Subcutaneous adipose tissue (tissue), 4 donors: ENCODE measurements around the gene GIMAP5. TPM values are rescaled to one million over a fixed set of nuclear protein-coding genes. Genes with fewer than 3 reads are reported as not detected.

Experiments used
- CTCF ChIP-seq: fragments of 450-650 bp; IDR thresholded peaks from one replicate; pipeline ENCODE4 v1.5.1; 2016; ENCODE audit warnings: low read depth, mild to moderate bottlenecking, control low read depth, antibody characterized with exemption, moderate library complexity
- total RNA-seq, 4 donors: library from RNA; depleted of rRNA; stranded (reverse); fragments of >200 nt; gene quantifications; one replicate each; pipeline ENCODE4 v1.1.0, GENCODE V29; 2016

Gene GIMAP5
- total RNA-seq, 4 donors from 2014 or later = 31.1 to 89.7 (median 50.4) TPM

GRCh38 chr7:150716939-150717338 lies 20.3 kb upstream of the GIMAP5 start:
- TF ChIP-seq CTCF = no peak

- no peak for TF ChIP-seq CTCF
Observed at GRCh38 chr7:150717814-150718420, 19.3 kb upstream of the GIMAP5 start.

GRCh38 chr7:150719436-150719835 lies 17.8 kb upstream of the GIMAP5 start:
- no peak for TF ChIP-seq CTCF

- no peak for TF ChIP-seq CTCF
Observed at GRCh38 chr7:150719960-150720891, 17.0 kb upstream of the GIMAP5 start.

GRCh38 chr7:150721970-150722373 lies 15.2 kb upstream of the GIMAP5 start:
- no peak for TF ChIP-seq CTCF

GRCh38 chr7:150722431-150722931 lies 14.7 kb upstream of the GIMAP5 start:
- TF ChIP-seq CTCF = no peak

GRCh38 chr7:150723467-150723866 lies 13.8 kb upstream of the GIMAP5 start:
- no peak for TF ChIP-seq CTCF
